CD4-positive, alpha-beta T cell (primary cell): Measurements from ENCODE around the gene MRNIP. TPM values are rescaled to one million over a fixed set of nuclear protein-coding genes. Genes with fewer than 3 reads are reported as not detected.

Experiments
- ATAC-seq: fragments of 200-7000 bp; cut with Tn5 transposase; one replicate; pipeline ENCODE4 v1.10.0; 2022; ENCODE audit warnings: mild to moderate bottlenecking; ENCODE audit not compliant: poor library complexity
- CTCF ChIA-PET: fragments of 350-600 bp; sonication (Branson Sonifier 250); formaldehyde crosslinking; loops from one replicate; lab custom pipeline; 2021; ENCODE audit warnings: antibody characterized with exemption, inconsistent platforms; lab: Charles Lee
- POLR2A ChIA-PET: fragments of 350-600 bp; sonication (Branson Sonifier 250); formaldehyde crosslinking; loops from one replicate; lab custom pipeline; 2021; ENCODE audit warnings: antibody characterized with exemption, inconsistent platforms; lab: Charles Lee
- DNase-seq, 14 experiments: peaks; one replicate each; pipeline ENCODE4 v3.0.0-alpha.2; 2013 to 2020; ENCODE audit warnings: mixed read lengths in 2 of 14
- H3K27ac ChIP-seq, 2 donors: one replicate each; pipeline versions ENCODE4 v1.5.1 to v1.7.0; 2013; ENCODE audit warnings: low read length in 2 of 2, low read depth in 1 of 2, mild to moderate bottlenecking in 1 of 2
- H3K27me3 ChIP-seq, 2 experiments: 1 replicate in 1 of 2; 2 replicates in 1 of 2; pipeline versions ENCODE4 v1.6.1 to v1.7.0; 2013; ENCODE audit warnings: low read length in 2 of 2, control low read depth in 1 of 2, mild to moderate bottlenecking in 1 of 2, moderate library complexity in 1 of 2; ENCODE audit not compliant: insufficient read depth in 2 of 2, control insufficient read depth in 1 of 2
- H3K36me3 ChIP-seq: one replicate; pipeline ENCODE4 v1.6.1; 2013; ENCODE audit warnings: low read length, control low read depth; ENCODE audit not compliant: insufficient read depth
- H3K4me1 ChIP-seq: one replicate; pipeline ENCODE4 v1.6.1; 2013; ENCODE audit warnings: low read length, control low read depth; ENCODE audit not compliant: insufficient read depth
- H3K4me3 ChIP-seq: one replicate; pipeline ENCODE4 v1.5.1; 2013; ENCODE audit warnings: mild to moderate bottlenecking, low read length, moderate library complexity
- H3K9me3 ChIP-seq, 2 experiments: 1 replicate in 1 of 2; 2 replicates in 1 of 2; pipeline versions ENCODE4 v1.6.1 to v1.7.0; 2013; ENCODE audit warnings: low read length in 2 of 2, mild to moderate bottlenecking in 2 of 2, control low read depth in 1 of 2, moderate library complexity in 1 of 2; ENCODE audit not compliant: control insufficient read depth in 1 of 2, insufficient read depth in 1 of 2
- H3K27ac Mint-ChIP-seq: one replicate; pipeline ENCODE4 v1.8.0; 2020; ENCODE audit warnings: mixed read lengths
- H3K27me3 Mint-ChIP-seq: one replicate; pipeline ENCODE4 v1.8.0; 2021; ENCODE audit warnings: mixed read lengths
- H3K36me3 Mint-ChIP-seq: one replicate; pipeline ENCODE4 v1.8.0; 2021; ENCODE audit warnings: low read depth, mixed read lengths
- H3K4me1 Mint-ChIP-seq: one replicate; pipeline ENCODE4 v1.8.0; 2021; ENCODE audit warnings: low read depth, mixed read lengths
- H3K4me3 Mint-ChIP-seq: one replicate; pipeline ENCODE4 v1.8.0; 2020; ENCODE audit warnings: mild to moderate bottlenecking, mixed read lengths
- H3K9me3 Mint-ChIP-seq: one replicate; pipeline ENCODE4 v1.8.0; 2020; ENCODE audit warnings: mixed read lengths
- intact Hi-C, 2 experiments: fragments of 100-400 bp; cut with DNase I in 1 of 2; cut with micrococcal nuclease in 1 of 2; formaldehyde crosslinking; loops; one replicate each; pipeline versions ENCODE4 v1.15.1 to v1.9.0; 2023 to 2025; cut with DNase I, micrococcal nuclease
- total RNA-seq, 174 experiments: library from RNA in 2 of 174; stranded (reverse) in 2 of 174; gene quantifications; one replicate each; pipeline ENCODE4 v1.2.3 and lab custom pipeline; 2021 to 2026
- TF ChIP-seq, protein P1 (sequence below): fragments of 200-600 bp; IDR thresholded peaks from one replicate; pipeline ENCODE4 v1.8.0; 2022; ENCODE audit warnings: antibody characterized with exemption, mild to moderate bottlenecking

Gene MRNIP
- total RNA-seq, 2 experiments from 2014 or later = 31.8 to 32.8 TPM

DNA sequence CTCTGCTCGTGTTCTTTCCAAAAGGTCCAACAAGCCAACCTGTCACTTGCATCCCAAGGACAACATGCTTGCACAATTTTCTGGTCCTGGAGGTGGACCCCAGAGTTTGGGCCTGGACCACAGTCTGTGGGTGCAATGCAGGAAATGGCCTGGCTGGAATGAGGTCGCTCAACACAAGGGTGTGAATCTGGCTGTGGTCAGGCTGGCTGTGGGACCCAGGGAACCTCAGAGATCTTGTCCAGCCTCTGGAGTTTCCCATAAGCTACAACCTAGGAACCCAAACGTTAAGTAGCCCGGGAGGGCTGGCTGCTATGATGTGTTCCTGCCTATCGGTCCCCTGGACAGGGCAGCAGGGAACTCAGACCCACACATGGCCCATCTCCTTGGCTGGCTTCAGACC lies 33.6 kb upstream of the MRNIP start:
- TF ChIP-seq, protein P1, sequence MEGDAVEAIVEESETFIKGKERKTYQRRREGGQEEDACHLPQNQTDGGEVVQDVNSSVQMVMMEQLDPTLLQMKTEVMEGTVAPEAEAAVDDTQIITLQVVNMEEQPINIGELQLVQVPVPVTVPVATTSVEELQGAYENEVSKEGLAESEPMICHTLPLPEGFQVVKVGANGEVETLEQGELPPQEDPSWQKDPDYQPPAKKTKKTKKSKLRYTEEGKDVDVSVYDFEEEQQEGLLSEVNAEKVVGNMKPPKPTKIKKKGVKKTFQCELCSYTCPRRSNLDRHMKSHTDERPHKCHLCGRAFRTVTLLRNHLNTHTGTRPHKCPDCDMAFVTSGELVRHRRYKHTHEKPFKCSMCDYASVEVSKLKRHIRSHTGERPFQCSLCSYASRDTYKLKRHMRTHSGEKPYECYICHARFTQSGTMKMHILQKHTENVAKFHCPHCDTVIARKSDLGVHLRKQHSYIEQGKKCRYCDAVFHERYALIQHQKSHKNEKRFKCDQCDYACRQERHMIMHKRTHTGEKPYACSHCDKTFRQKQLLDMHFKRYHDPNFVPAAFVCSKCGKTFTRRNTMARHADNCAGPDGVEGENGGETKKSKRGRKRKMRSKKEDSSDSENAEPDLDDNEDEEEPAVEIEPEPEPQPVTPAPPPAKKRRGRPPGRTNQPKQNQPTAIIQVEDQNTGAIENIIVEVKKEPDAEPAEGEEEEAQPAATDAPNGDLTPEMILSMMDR = no peak
- H3K4me3 Mint-ChIP-seq = no peak overlapping the region
- no peak overlapping the region for H3K4me3 ChIP-seq
- H3K36me3 ChIP-seq = peaks cover 77% of the 10 kb centered on the region
- ATAC-seq = no peak
- no peaks in the 10 kb centered on the region for H3K4me1 ChIP-seq
- intact Hi-C loops = no loop called here
- H3K27ac Mint-ChIP-seq = no peak overlapping the region
- CTCF ChIA-PET = no interaction called here
- H3K9me3 ChIP-seq = no peaks in the 10 kb centered on the region
- POLR2A ChIA-PET = no interaction called here
- no peaks in the 10 kb centered on the region for H3K27me3 ChIP-seq
- no peaks in the 10 kb centered on the region for H3K27me3 Mint-ChIP-seq
- peaks cover 77% of the 10 kb centered on the region for H3K36me3 Mint-ChIP-seq
- H3K9me3 Mint-ChIP-seq = no peaks in the 10 kb centered on the region
- no peaks in the 10 kb centered on the region for H3K4me1 Mint-ChIP-seq
- DNase-seq = no peak
- no peak overlapping the region for H3K27ac ChIP-seq

DNA sequence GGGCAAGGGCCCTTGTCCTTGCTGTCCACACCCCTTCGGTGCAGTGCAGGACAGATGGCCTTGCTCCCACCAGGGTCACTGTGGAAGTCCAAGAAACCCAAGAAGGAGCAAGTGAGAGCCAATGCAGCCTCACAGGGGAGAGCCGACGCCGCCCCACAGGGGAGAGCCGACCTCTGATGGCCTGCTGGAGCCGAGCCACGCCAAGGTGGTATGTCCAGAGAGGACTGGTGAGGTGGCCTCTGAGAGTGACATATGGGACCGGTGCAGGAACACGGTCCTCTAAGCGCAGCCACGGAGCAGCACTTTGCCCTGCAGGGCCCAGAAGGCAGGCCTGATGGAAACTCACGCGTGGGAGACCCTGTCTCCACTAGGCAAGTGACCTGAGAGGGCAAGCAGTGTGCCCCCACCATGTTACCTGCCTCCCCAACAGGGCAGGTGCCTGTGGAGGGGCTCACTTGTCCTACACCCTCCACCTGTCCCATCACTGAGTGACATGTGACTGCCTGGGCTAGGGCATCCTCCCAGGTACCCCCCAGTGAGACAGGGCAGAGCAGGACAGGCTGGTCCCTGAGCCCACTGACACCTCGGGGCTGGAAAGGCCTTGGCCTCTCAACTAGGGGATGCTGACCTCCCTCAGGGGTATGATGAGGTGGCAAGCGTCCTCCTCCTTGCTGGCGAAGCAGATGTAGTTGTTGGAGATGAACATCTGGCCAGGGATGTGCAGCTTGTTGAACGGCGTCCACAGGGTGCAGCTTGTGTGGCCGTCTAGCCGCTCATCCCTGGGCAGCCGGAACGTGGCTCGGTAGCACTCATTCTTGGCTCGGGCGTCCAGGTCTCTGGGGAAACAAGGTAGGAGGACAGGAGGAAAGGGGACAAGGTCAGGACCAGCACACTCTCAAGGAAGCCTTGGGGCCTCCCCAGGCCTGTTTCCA lies 32.4 kb upstream of the MRNIP start:
- TF ChIP-seq, protein P1 = no peak
- ChIA-PET POLR2A (no interaction called here), CTCF (no interaction called here)
- Mint-ChIP-seq H3K27ac (no peak overlapping the region), H3K9me3 (no peaks in the 10 kb centered on the region), H3K27me3 (no peaks in the 10 kb centered on the region), H3K4me3 (no peak overlapping the region), H3K4me1 (no peaks in the 10 kb centered on the region), H3K36me3 (peaks cover 87% of the 10 kb centered on the region)
- no peaks in the 10 kb centered on the region for H3K9me3 ChIP-seq
- DNase-seq (no peak), ATAC-seq (no peak)
- H3K4me1 ChIP-seq = no peaks in the 10 kb centered on the region
- H3K27me3 ChIP-seq = no peaks in the 10 kb centered on the region
- no peak overlapping the region for H3K27ac ChIP-seq
- H3K4me3 ChIP-seq = no peak overlapping the region
- peaks cover 82% of the 10 kb centered on the region for H3K36me3 ChIP-seq
- intact Hi-C loops = no loop called here

DNA sequence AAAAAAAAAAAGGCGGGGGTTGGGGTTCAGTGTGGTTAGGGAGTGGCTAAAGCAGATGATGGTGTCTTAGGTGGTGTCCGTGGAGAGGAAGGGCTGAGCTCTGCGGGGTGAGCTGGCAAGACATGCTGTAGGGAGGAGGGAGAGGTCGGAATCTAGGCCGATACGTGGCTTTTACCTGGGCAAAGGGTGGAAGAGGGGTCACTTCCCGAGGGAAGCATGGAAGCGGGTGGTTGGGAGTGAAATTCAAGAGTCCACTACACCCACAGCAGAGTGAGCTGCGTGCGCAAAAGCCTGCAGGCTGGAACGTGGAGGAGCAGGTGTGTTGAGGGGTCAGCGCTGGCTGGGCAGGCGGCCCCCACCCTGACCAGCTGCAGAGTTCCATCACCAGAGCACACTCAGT lies 31.3 kb upstream of the MRNIP start:
- Histone ChIP-seq H3K4me3 (no peak overlapping the region), H3K27me3 (no peaks in the 10 kb centered on the region), H3K27ac (no peak overlapping the region), H3K4me1 (no peaks in the 10 kb centered on the region), H3K36me3 (peaks cover 78% of the 10 kb centered on the region), H3K9me3 (no peaks in the 10 kb centered on the region)
- POLR2A ChIA-PET = no interaction called here
- Mint-ChIP-seq H3K27ac (no peak overlapping the region), H3K27me3 (no peaks in the 10 kb centered on the region), H3K36me3 (peaks cover 87% of the 10 kb centered on the region), H3K4me3 (no peak overlapping the region), H3K4me1 (no peaks in the 10 kb centered on the region), H3K9me3 (no peaks in the 10 kb centered on the region)
- intact Hi-C loops = no loop called here
- ATAC-seq (no peak), DNase-seq (no peak)
- TF ChIP-seq, protein P1 = no peak
- CTCF ChIA-PET = no interaction called here
